ENCODE measurements around the gene CHST2. TPM values are rescaled to one million over a fixed set of nuclear protein-coding genes. Genes with fewer than 3 reads are reported as not detected.

Gene CHST2
- total RNA-seq, 1 donor from 2014 or later: 5.9 TPM

DNA sequence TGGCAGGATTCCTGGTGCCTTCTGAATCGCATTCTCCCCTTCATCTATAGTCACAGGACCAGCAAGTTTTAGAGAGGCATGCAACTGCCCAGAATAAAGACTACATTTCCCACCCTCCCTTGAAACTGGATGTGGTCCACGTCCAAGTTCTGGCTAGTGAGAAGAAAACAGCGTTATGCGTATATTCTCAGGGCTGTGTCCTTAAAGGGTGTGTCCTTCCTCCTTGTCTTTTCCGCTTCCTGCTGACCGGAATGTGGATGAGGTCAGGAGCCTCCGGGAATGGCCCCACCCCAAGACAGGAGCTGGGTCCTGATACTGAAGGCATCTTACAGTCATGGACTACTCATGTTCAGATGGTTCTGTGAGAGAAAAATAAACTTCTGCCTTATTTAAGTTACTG is 20.2 kb downstream of the CHST2 start:
- Histone ChIP-seq H2AFZ (replicated peaks) (no peak overlapping the region), H3K27ac (no peak overlapping the region), H3K27me3 (no peaks in the 10 kb centered on the region), H3K4me1 (no peaks in the 10 kb centered on the region), H4K20me1 (ENCODE audit: low read depth) (no peaks in the 10 kb centered on the region), H3K4me2 (no peak overlapping the region), H3K9ac (no peak overlapping the region), H3K9me3 (ENCODE audit: low read depth) (no peaks in the 10 kb centered on the region), H3K36me3 (no peaks in the 10 kb centered on the region), H3K4me3 (no peak overlapping the region), H3F3A (ENCODE audit: low read depth) (no peaks in the 10 kb centered on the region), H3K79me2 (ENCODE audit: low read depth) (no peaks in the 10 kb centered on the region)
- Mint-ChIP-seq H3K27ac (no peak overlapping the region), H3K4me1 (peaks cover 7% of the 10 kb centered on the region), H3K27me3 (ENCODE audit: insufficient read depth, low read depth) (peaks cover 6% of the 10 kb centered on the region), H3K4me3 (no peak overlapping the region), H3K9me3 (no peaks in the 10 kb centered on the region), H3K36me3 (no peaks in the 10 kb centered on the region)
- DNase-seq (ENCODE audit: low spot score): no peak
- no peak for TF ChIP-seq EZH2phosphoT487 (IDR thresholded peaks at IDR 0.05)
- TF ChIP-seq EZH2 (IDR thresholded peaks at IDR 0.05): no peak
- TF ChIP-seq, protein P1, sequence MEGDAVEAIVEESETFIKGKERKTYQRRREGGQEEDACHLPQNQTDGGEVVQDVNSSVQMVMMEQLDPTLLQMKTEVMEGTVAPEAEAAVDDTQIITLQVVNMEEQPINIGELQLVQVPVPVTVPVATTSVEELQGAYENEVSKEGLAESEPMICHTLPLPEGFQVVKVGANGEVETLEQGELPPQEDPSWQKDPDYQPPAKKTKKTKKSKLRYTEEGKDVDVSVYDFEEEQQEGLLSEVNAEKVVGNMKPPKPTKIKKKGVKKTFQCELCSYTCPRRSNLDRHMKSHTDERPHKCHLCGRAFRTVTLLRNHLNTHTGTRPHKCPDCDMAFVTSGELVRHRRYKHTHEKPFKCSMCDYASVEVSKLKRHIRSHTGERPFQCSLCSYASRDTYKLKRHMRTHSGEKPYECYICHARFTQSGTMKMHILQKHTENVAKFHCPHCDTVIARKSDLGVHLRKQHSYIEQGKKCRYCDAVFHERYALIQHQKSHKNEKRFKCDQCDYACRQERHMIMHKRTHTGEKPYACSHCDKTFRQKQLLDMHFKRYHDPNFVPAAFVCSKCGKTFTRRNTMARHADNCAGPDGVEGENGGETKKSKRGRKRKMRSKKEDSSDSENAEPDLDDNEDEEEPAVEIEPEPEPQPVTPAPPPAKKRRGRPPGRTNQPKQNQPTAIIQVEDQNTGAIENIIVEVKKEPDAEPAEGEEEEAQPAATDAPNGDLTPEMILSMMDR (IDR thresholded peaks at IDR 0.05): no peak

DNA sequence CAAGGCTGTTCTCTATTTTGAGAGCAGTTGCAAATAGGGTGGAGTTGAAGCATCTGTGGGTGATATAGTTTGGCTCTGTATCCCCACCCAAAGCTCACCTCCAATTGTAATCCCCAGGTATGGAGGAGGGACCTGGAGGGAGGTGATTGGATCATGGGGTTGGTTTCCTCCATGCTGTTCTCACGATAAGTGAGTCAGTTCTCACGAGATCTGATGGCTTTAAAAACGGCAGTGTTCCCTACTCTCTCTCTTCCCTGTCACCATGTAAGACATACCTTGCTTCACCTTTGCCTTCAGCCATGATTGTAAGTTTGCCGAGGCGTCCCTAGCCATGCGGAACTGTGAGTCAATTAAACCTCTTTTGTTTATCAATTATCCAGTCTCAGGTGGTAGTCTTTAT is 21.0 kb downstream of the CHST2 start:
- Histone ChIP-seq H4K20me1 (ENCODE audit: low read depth) (no peaks in the 10 kb centered on the region), H3K36me3 (no peaks in the 10 kb centered on the region), H3K9me3 (ENCODE audit: low read depth) (no peaks in the 10 kb centered on the region), H3K27me3 (no peaks in the 10 kb centered on the region), H3F3A (ENCODE audit: low read depth) (no peaks in the 10 kb centered on the region), H3K9ac (no peak overlapping the region), H3K4me1 (no peaks in the 10 kb centered on the region), H3K4me3 (no peak overlapping the region), H2AFZ (replicated peaks) (no peak overlapping the region), H3K4me2 (no peak overlapping the region), H3K27ac (no peak overlapping the region), H3K79me2 (ENCODE audit: low read depth) (no peaks in the 10 kb centered on the region)
- TF ChIP-seq EZH2 (IDR thresholded peaks at IDR 0.05) (no peak), EZH2phosphoT487 (IDR thresholded peaks at IDR 0.05) (no peak)
- TF ChIP-seq, protein P1 (IDR thresholded peaks at IDR 0.05): no peak
- DNase-seq (ENCODE audit: low spot score): no peak
- Mint-ChIP-seq H3K27me3 (ENCODE audit: insufficient read depth, low read depth) (peaks cover 6% of the 10 kb centered on the region), H3K4me3 (no peak overlapping the region), H3K4me1 (peaks cover under 1% of the 10 kb centered on the region), H3K27ac (no peak overlapping the region), H3K36me3 (no peaks in the 10 kb centered on the region), H3K9me3 (peaks cover 2% of the 10 kb centered on the region)

DNA sequence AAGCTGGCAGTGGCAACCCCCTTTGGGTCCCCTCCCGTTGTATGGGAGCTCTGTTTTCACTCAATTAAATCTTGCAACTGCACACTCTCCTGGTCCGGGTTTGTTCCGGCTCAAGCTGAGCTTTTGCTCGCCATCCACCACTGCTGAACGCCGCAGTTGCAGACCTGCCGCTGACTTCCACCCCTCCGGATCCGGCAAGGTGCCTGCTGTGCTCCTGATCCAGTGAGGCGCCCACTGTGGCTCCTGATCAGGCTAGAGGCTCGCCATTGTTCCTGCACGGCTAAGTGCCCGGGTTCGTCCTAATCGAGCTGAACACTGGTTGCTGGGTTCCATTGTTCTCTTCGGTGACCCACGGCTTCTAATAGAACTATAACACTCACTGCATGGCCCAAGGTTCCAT is 22.8 kb downstream of the CHST2 start:
- Histone ChIP-seq H3F3A (ENCODE audit: low read depth) (no peaks in the 10 kb centered on the region), H3K27me3 (no peaks in the 10 kb centered on the region), H3K79me2 (ENCODE audit: low read depth) (no peaks in the 10 kb centered on the region), H3K4me1 (no peaks in the 10 kb centered on the region), H2AFZ (replicated peaks) (no peak overlapping the region), H3K36me3 (no peaks in the 10 kb centered on the region), H3K27ac (no peak overlapping the region), H3K4me2 (no peak overlapping the region), H3K4me3 (no peak overlapping the region), H3K9ac (no peak overlapping the region), H3K9me3 (ENCODE audit: low read depth) (no peaks in the 10 kb centered on the region), H4K20me1 (ENCODE audit: low read depth) (no peaks in the 10 kb centered on the region)
- Mint-ChIP-seq H3K9me3 (peaks cover 2% of the 10 kb centered on the region), H3K27ac (no peak overlapping the region), H3K4me1 (no peaks in the 10 kb centered on the region), H3K4me3 (no peak overlapping the region), H3K27me3 (ENCODE audit: insufficient read depth, low read depth) (peaks cover 6% of the 10 kb centered on the region), H3K36me3 (no peaks in the 10 kb centered on the region)
- DNase-seq (ENCODE audit: low spot score): no peak
- TF ChIP-seq EZH2phosphoT487 (IDR thresholded peaks at IDR 0.05): no peak

DNA sequence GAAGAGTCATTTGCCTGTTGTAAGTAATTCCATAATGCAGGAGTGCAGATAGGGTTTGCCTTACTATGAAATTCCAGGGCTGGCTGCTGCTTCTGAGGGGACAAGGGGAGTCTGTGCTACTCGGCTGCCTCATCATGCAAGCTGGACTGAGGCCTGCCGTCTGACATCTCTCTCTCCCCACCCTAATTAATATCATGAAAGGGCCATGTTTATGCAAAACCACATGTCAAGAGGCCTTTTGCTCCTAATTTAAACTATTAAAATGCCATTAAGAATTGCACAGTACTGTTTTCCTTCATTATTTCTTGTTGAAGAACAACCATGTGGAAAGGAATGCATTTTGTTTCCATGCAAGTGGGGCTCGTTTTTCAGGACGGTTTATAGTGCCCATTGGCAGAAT is 26.3 kb downstream of the CHST2 start:
- H3K4me3 ChIP-seq: no peak overlapping the region
- H3K36me3 Mint-ChIP-seq: no peaks in the 10 kb centered on the region
- H3K79me2 ChIP-seq (ENCODE audit: low read depth): no peaks in the 10 kb centered on the region
- H3K9me3 Mint-ChIP-seq: peaks cover 2% of the 10 kb centered on the region
- no peaks in the 10 kb centered on the region for H3K4me1 Mint-ChIP-seq
- H2AFZ ChIP-seq (replicated peaks): peak overlapping the region; percentile 17
- H3K9me3 ChIP-seq (ENCODE audit: low read depth): no peaks in the 10 kb centered on the region
- H3K27ac Mint-ChIP-seq: no peak overlapping the region
- peaks cover 2% of the 10 kb centered on the region for H3K27me3 Mint-ChIP-seq (ENCODE audit: insufficient read depth, low read depth)
- DNase-seq (ENCODE audit: low spot score): no peak
- TF ChIP-seq EZH2 (IDR thresholded peaks at IDR 0.05) (no peak), EZH2phosphoT487 (IDR thresholded peaks at IDR 0.05) (no peak)
- TF ChIP-seq, protein P1 (IDR thresholded peaks at IDR 0.05): no peak
- H4K20me1 ChIP-seq (ENCODE audit: low read depth): no peaks in the 10 kb centered on the region
- H3K9ac ChIP-seq: no peak overlapping the region
- H3K27ac ChIP-seq: no peak overlapping the region
- H3K4me1 ChIP-seq: no peaks in the 10 kb centered on the region
- no peaks in the 10 kb centered on the region for H3K27me3 ChIP-seq
- no peaks in the 10 kb centered on the region for H3K36me3 ChIP-seq
- no peak overlapping the region for H3K4me3 Mint-ChIP-seq
- no peak overlapping the region for H3K4me2 ChIP-seq
- H3F3A ChIP-seq (ENCODE audit: low read depth): no peaks in the 10 kb centered on the region
